GM06990 (cell line): ENCODE measurements around the gene OGG1.

Experiments
- DNase-seq: peaks from one replicate; pipeline ENCODE4 v3.0.0-alpha.2; 2011; ENCODE audit not compliant: insufficient read length; ENCODE audit errors: extremely low read depth
- H3K27me3 ChIP-seq: replicated peaks from 2 replicates; pipeline ENCODE4 v1.6.0; 2011; ENCODE audit warnings: low read length; ENCODE audit not compliant: control insufficient read depth, insufficient read depth
- H3K36me3 ChIP-seq: 2 replicates; pipeline ENCODE4 v1.5.1; 2011; ENCODE audit warnings: low read length; ENCODE audit not compliant: control insufficient read depth, insufficient read depth
- H3K4me3 ChIP-seq: replicated peaks from 2 replicates; pipeline ENCODE4 v1.5.1; 2011; ENCODE audit warnings: low read depth, mild to moderate bottlenecking, control low read depth, low read length
- CTCF ChIP-seq: IDR thresholded peaks from 2 replicates; pipeline ENCODE4 v1.5.1; 2011; ENCODE audit warnings: low read length, control low read depth, mild to moderate bottlenecking, inconsistent platforms; ENCODE audit not compliant: insufficient read depth, poor library complexity, severe bottlenecking

Gene OGG1

DNA sequence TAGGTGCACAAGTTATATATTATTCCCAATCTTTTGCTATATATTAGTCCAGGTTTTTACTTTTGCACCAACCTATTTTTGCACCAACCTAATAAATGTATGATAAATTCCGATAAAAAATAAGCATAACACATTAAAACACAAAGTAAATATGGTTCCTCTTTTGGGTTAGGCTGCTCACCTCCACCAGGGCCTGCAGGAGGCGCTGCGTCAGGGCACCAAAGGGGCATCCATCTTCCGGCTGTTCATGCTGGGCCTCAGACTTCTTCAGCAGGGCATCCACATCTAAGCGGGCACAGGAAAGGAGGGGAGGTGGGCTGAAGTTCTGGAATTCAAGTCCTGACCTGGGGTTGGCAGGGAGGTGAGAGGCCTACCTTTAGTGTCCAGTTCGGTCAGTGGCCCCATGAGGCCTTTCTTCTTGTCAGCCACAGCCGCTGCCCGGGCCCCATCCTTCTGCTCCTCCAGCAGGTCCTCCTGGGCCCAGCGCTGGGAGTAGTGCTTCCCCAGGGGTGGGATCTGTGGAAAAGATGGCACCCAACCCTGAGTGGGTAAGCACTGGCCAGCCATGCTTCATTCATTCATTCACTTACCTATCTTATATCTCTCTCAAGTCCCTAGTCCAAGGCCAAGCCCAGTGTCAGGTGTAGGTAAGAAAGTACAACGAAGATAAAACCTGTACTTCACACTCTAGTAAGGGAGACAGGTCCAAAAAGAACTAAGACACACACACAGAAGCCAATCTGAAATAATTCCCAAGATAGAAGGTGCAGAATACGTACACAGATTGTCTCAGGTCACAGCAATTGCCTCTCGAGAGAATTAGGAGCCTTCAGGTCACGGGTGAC is 37.3 kb downstream of the OGG1 start:
- H3K36me3 ChIP-seq: peaks cover 28% of the 10 kb centered on the region
- no peak overlapping the region for H3K4me3 ChIP-seq
- DNase-seq: no peak
- TF ChIP-seq CTCF: peak; percentile 65
- H3K27me3 ChIP-seq: no peaks in the 10 kb centered on the region

DNA sequence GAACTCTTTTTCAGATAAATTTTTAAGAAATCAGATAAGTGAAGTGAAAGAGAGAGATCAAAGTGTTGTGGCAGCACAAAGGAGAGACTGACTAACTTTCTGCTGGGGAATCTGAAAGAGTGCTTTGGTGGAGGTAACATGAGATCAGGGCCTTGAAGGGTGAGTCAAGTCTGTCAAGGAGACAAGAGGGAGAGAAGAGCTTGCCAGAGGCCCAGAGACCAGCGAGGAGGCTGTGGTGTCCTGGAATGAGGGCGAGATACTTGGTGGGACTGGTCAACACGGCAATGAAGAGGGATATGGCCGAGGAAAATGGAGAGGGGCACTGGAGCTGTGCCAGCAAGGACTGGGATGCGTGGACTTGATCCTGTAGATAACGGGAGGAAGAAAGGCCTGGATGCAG is 38.0 kb downstream of the OGG1 start:
- TF ChIP-seq CTCF: no peak
- H3K27me3 ChIP-seq: no peaks in the 10 kb centered on the region
- H3K36me3 ChIP-seq: peaks cover 25% of the 10 kb centered on the region
- no peak overlapping the region for H3K4me3 ChIP-seq
- no peak for DNase-seq

DNA sequence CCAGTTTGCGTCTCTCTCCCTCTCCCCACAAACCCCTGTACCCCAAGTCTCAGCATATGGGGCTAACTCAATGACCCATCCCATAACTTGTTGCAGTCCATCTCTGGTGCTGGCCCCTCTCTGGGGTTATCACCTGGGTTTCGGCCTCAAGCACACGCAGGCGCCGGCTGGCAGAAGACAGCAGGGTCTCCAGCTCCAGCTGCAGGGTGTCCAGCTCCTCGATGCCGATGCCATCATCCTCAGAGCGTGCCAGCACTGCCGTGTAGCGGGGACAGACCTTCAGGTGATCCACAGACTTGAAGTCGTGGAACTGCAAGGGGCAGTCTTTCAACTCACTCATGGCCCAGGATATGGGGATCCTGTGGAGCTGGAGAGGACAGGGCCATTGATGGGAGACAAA is 41.4 kb downstream of the OGG1 start:
- peak overlapping the region; percentile 86 for H3K4me3 ChIP-seq
- peaks cover 16% of the 10 kb centered on the region for H3K36me3 ChIP-seq
- TF ChIP-seq CTCF: no peak
- H3K27me3 ChIP-seq: no peaks in the 10 kb centered on the region
- DNase-seq: no peak

GRCh38 chr3:9791790-9792404 is 42.1 kb downstream of the OGG1 start:
- Histone ChIP-seq H3K27me3 (no peaks in the 10 kb centered on the region), H3K4me3 (peak overlapping the region; percentile 86), H3K36me3 (peaks cover 19% of the 10 kb centered on the region)
- no peak for TF ChIP-seq CTCF
- no peak for DNase-seq

DNA sequence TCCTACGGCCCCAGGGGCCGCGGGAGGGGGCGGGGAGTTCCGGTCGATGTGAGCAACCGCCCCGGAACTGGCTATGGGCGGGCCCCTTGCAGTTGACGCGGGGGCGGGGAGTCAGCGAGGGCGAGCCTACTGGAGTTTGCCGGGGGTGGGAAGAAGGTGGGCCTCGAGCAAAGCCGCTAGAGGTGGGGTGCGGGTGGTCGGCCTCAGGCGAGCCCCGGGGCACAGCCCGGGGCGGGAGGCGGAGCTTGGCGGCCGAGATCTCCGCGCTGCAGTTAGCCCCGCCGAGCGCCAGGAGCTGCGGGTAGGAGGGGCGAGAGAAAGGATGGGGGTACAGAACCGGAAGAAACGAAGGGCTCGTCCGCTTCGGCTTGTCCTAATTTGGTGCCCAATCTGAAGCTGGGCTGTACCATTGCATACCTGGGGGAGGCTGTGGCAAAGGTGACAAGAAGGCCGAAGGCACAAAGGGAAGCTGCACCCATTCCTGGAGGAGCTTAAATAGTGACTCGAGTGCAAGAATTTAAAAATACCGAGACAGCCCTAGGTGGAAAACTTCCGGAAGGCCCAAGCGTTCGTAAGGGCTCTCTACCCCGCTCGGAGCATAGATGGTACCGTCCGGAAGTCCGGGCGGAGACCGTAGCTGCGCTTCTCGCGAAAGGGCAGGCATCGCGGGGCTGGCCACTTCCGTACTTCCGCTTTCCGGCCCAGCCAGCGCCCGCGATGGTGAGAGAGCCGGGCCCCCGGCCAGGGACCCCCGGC is 42.8 kb downstream of the OGG1 start, which contains the start of the genes ARPC4 and TADA3:
Gene ARPC4 (plus strand): TSS at position 678 of the 756 bp plus-strand sequence. CDS start 40 bp downstream, at position 718.
Gene TADA3 (minus strand): TSS at position 69 of the 756 bp plus-strand sequence. CDS start 1,007 bp downstream, outside the sequence.
- Histone ChIP-seq H3K27me3 (no peaks in the 10 kb centered on the region), H3K36me3 (peaks cover 20% of the 10 kb centered on the region), H3K4me3 (peak within 1 kb of the TSS; percentile 86)
- no peak for TF ChIP-seq CTCF
- peak; percentile 94 for DNase-seq
